ENCODE measurements around the gene LMX1B.

DNA sequence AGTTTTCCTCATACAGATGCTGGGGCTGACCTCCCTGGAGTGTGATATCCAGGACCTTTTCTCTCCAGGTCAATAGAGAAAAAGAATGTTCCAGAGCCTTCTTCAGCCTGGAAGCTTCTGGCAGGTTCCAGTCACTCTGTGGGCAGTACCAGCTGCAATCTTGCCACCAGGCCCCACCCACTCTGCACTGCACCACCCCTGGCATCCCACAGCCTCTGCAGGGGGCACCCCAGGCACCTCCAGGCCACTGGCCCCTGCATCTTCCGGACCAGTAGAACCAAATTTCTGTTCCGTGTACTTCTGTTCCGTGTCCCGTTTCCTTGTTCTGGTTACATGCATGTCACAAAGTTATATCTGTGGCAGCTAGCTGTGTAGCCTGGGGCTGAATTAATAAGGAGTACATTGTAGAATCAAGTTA is 107.8 kb downstream of the LMX1B start:
- TF ChIP-seq CTCF (IDR thresholded peaks at IDR 0.05 in 2 of 3, conservative IDR thresholded peaks at IDR 0.05 in 1 of 3; ENCODE audit: borderline replicate concordance in 1 of 3, insufficient read depth in 1 of 3, low read depth in 2 of 3, low read length in 2 of 3) (no peak), POLR2A (IDR thresholded peaks at IDR 0.05; ENCODE audit: borderline replicate concordance, extremely low read depth, insufficient read depth, insufficient read length) (no peak), EZH2 (IDR thresholded peaks at IDR 0.05) (no peak), EZH2phosphoT487 (IDR thresholded peaks at IDR 0.05; ENCODE audit: borderline replicate concordance) (no peak), POLR2AphosphoS5 (IDR thresholded peaks at IDR 0.05; ENCODE audit: low read depth, low read length) (no peak), FOSL1 (IDR thresholded peaks at IDR 0.05; ENCODE audit: low read depth) (no peak), YY1 (IDR thresholded peaks at IDR 0.05; ENCODE audit: extremely low read depth, insufficient replicate concordance, low read depth, low read length) (no peak), RAD21 (IDR thresholded peaks at IDR 0.05; ENCODE audit: low read depth) (no peak), EGR1 (IDR thresholded peaks at IDR 0.05; ENCODE audit: low read depth) (no peak), CEBPB (IDR thresholded peaks at IDR 0.05; ENCODE audit: low read depth) (no peak)
- TF ChIP-seq, protein P1, sequence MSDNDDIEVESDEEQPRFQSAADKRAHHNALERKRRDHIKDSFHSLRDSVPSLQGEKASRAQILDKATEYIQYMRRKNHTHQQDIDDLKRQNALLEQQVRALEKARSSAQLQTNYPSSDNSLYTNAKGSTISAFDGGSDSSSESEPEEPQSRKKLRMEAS (IDR thresholded peaks at IDR 0.05), result no peak

Data from HCT116 (cell line).